Testis (tissue), 3 donors: ENCODE data around the gene LPO. TPM values are rescaled to one million over a fixed set of nuclear protein-coding genes. Genes with fewer than 3 reads are reported as not detected.

Experiments used
- DNase-seq: peaks from one replicate; pipeline ENCODE4 v3.0.0-alpha.2; 2019
- H3K27ac ChIP-seq, 2 donors: fragments of 200-600 bp; sonication (generic); one replicate each; pipeline ENCODE4 v1.5.1; 2019
- H3K27me3 ChIP-seq: fragments of 200-600 bp; sonication (generic); one replicate; pipeline ENCODE4 v1.5.1; 2019
- H3K36me3 ChIP-seq: fragments of 200-600 bp; sonication (generic); one replicate; pipeline ENCODE4 v1.5.1; 2017; ENCODE audit warnings: low read depth; ENCODE audit errors: missing control alignments
- H3K4me1 ChIP-seq: fragments of 200-600 bp; sonication (generic); one replicate; pipeline ENCODE4 v1.5.1; 2019
- H3K4me3 ChIP-seq, 2 donors: fragments of 200-600 bp; sonication (generic); one replicate each; pipeline ENCODE4 v1.5.1; 2017 to 2019
- H3K9me3 ChIP-seq: fragments of 200-600 bp; sonication (generic); one replicate; pipeline ENCODE4 v1.5.1; 2017
- POLR2A ChIP-seq: fragments of 450-650 bp; IDR thresholded peaks from one replicate; pipeline ENCODE4 v1.6.1; 2017; ENCODE audit warnings: antibody characterized with exemption, mild to moderate bottlenecking, moderate library complexity
- WGBS, 2 donors: methylation state at CpG; one replicate each; pipeline ENCODE4 v1.1.5; 2018; 5-methylcytosine and 5-hydroxymethylcytosine counted together
- intact Hi-C: fragments of 100-400 bp; cut with DNase I; formaldehyde crosslinking; loops from one replicate; pipeline ENCODE4 v1.15.1; 2023; ENCODE audit warnings: low total_unique reads
- polyA plus RNA-seq: library from polyadenylated mRNA; stranded (reverse); fragments of 350-450 nt; fragmentation: Illumina TruSeq; extraction: RNeasy Lipid Tissue Mini Kit (QIAGEN cat#74804); gene quantifications from one replicate; pipeline ENCODE4 v1.2.3, GENCODE V29; 2014; ENCODE audit warnings: low read depth, low replicate concordance; ENCODE audit not compliant: insufficient read depth
- total RNA-seq, 2 donors: library from RNA; depleted of rRNA; stranded (reverse); fragments of >200 nt; gene quantifications; one replicate each; pipeline ENCODE4 v1.2.3, GENCODE V29; 2016
- TF ChIP-seq, protein P1 (sequence below), 3 experiments: fragments of 450-650 bp in 2 of 3; fragments of 200-600 bp in 1 of 3; sonication (generic) in 1 of 3; IDR thresholded peaks; one replicate each; pipeline ENCODE4 v1.5.1; 2016 to 2019; ENCODE audit warnings: antibody characterized with exemption in 3 of 3, mild to moderate bottlenecking in 2 of 3, moderate library complexity in 1 of 3

LPO gene
- total and polyA plus RNA-seq, 3 donors from 2014 or later = 1.8 to 2.7 (median 2.0) TPM

DNA sequence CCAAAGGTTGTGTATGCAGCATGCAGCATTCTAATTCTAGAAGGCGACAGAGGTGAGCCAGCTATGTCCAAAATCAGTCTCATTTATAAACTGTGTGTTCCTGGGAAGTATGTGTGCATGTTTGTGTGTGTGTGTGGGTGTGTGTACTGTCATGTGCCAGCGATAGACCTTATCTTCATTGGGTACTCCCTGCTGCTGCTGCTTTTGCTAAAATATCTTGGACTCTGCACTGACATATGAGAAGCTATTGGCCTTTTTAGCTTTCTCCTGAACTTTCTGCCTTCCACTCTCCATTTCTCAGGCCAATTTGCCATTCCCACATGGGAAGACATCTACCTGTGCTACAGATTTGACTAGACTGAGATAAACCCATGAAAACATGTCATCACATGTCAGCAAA lies 2.0 kb upstream of the LPO start:
- Histone ChIP-seq H3K27me3 (no peaks in the 10 kb centered on the region), H3K4me3 (no peak overlapping the region), H3K36me3 (no peaks in the 10 kb centered on the region), H3K4me1 (no peaks in the 10 kb centered on the region), H3K9me3 (no peaks in the 10 kb centered on the region), H3K27ac (no peak overlapping the region)
- 41 to 63% methylated on average over 2 of the region's 2 CpGs for WGBS, 2 donors
- TF ChIP-seq, protein P1, sequence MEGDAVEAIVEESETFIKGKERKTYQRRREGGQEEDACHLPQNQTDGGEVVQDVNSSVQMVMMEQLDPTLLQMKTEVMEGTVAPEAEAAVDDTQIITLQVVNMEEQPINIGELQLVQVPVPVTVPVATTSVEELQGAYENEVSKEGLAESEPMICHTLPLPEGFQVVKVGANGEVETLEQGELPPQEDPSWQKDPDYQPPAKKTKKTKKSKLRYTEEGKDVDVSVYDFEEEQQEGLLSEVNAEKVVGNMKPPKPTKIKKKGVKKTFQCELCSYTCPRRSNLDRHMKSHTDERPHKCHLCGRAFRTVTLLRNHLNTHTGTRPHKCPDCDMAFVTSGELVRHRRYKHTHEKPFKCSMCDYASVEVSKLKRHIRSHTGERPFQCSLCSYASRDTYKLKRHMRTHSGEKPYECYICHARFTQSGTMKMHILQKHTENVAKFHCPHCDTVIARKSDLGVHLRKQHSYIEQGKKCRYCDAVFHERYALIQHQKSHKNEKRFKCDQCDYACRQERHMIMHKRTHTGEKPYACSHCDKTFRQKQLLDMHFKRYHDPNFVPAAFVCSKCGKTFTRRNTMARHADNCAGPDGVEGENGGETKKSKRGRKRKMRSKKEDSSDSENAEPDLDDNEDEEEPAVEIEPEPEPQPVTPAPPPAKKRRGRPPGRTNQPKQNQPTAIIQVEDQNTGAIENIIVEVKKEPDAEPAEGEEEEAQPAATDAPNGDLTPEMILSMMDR (IDR thresholded peaks at IDR 0.05) = no peak
- no peak for TF ChIP-seq POLR2A
- no peak for DNase-seq
- intact Hi-C loops = no loop called here

DNA sequence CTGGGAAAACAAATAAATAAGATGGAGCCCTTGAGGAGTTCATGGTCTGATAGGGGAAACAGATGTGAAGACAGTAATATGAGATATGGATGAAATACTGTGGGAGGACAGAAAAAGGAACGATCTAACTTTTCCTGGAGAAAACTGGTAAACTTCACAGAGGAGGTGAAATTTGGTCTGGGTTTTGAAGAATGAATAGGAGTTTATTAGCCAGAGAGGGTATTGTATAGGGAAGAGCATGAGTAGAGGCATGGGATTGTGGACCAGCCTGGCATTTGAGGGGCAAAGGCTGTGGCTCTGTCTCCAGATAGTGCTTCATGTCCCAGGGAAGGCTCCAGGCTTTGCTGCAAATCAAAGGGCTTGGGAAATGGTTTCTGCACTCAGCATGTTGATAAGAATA lies 1.6 kb downstream of the LPO start:
- H3K27ac ChIP-seq = no peak overlapping the region
- DNase-seq = no peak
- H3K4me3 ChIP-seq = no peak overlapping the region
- TF ChIP-seq, protein P1 (IDR thresholded peaks at IDR 0.05) = no peak
- no peak for TF ChIP-seq POLR2A
- no peaks in the 10 kb centered on the region for H3K9me3 ChIP-seq
- intact Hi-C loops = no loop called here
- no peaks in the 10 kb centered on the region for H3K36me3 ChIP-seq
- 50 to 66% methylated on average over 1 of the region's 1 CpG for WGBS, 2 donors
- no peaks in the 10 kb centered on the region for H3K27me3 ChIP-seq
- H3K4me1 ChIP-seq = no peaks in the 10 kb centered on the region

DNA sequence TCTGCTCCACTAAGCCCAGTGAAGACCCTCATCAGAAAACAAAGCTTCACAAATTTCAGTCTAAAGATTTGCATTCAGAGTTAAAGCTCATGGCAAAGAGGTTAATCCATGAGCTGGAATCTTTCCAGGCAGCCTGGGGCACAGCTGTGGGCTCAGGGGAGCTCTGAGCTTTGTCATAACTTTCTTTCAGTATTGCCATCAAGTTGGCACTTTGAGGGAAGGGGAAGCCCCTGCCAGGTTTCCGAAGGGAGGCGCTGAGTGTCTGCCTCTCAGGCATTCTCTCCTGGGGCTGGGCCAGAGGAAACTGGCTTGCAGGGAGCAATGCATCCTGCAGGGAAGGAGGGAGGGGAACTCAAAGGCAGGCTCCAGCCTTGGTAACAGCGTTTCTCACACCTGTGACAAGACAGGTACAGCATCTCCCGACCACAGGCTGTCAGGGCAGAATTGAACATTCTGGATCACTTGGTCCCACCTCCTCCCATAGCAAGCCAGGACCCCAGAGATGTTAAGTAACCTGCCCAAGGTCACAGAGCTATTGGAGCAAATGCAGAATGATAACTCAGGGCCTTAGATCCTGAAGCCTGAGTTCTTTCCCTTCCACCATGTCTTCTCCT lies 3.9 kb downstream of the LPO start:
- Histone ChIP-seq H3K9me3 (no peaks in the 10 kb centered on the region), H3K4me1 (no peaks in the 10 kb centered on the region), H3K36me3 (no peaks in the 10 kb centered on the region), H3K27me3 (no peaks in the 10 kb centered on the region), H3K4me3 (no peak overlapping the region), H3K27ac (no peak overlapping the region)
- WGBS, 2 donors = 38 to 49% methylated on average over 4 of the region's 4 CpGs
- TF ChIP-seq, protein P1 (IDR thresholded peaks at IDR 0.05) = no peak
- TF ChIP-seq POLR2A = no peak
- intact Hi-C loops = no loop called here
- DNase-seq = no peak

DNA sequence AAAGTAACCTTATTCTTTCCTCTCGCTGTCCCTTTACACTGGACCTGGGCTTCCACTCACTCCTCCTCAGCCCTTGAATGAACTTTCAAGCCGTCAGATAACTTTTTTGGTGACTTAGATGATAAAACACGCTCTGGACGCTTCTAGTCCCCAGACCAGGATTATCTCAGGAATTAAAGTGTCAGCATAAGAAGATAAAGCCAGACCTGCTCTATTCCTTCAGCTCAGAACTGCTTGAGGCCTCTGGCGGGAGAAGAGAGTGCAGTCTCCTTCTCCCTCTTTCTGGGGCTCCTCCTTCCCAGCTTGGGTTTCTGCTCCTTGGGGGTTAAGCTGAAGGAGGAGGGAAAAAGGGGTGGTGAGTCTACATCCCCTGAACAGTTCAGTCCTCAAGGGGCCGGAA lies 6.6 kb downstream of the LPO start:
- H3K36me3 ChIP-seq = no peaks in the 10 kb centered on the region
- no peaks in the 10 kb centered on the region for H3K9me3 ChIP-seq
- H3K27me3 ChIP-seq = no peaks in the 10 kb centered on the region
- no peak overlapping the region for H3K4me3 ChIP-seq
- WGBS, 2 donors = 59 to 66% methylated on average over 6 of the region's 6 CpGs
- intact Hi-C loops = no loop called here
- no peak for DNase-seq
- no peak for TF ChIP-seq POLR2A
- TF ChIP-seq, protein P1 (IDR thresholded peaks at IDR 0.05) = no peak
- no peaks in the 10 kb centered on the region for H3K4me1 ChIP-seq
- H3K27ac ChIP-seq = no peak overlapping the region

DNA sequence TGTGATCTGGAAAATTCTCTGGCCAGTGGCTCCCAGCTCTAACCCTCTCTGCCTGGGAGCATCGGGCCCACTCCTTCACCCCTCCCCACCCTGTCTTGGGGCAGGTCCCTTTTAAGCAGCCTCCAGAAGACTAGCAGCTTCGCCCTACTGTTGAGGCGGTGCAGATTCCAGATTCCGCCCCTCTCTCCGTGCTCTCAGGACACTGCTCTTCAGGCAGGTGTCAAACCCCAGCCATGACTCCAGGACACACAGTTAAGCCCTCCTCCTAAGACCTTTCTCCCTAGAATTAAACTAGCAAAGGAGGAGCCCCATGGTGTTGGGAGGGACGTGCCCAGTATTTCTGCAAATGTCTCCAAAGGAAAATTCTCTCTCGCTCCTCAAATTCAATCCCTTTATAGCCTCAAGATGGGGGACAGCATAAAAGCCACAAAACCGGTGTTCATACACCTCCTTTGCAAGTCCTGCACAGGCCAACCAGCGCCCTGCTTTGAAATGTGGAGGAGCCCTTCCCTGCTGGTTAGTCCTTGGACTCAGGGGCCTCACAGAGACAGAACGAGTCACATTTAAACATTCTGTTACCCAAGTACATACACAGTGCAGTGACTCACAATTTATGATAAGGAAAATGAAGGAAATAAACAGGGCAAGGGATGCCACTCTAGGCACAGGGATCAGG lies 7.2 kb downstream of the LPO start:
- Histone ChIP-seq H3K36me3 (no peaks in the 10 kb centered on the region), H3K9me3 (no peaks in the 10 kb centered on the region), H3K27me3 (no peaks in the 10 kb centered on the region), H3K27ac (no peak overlapping the region), H3K4me1 (no peaks in the 10 kb centered on the region), H3K4me3 (no peak overlapping the region)
- no peak for TF ChIP-seq POLR2A
- TF ChIP-seq, protein P1 (IDR thresholded peaks at IDR 0.05) = no peak
- intact Hi-C loops = no loop called here
- 59 to 79% methylated on average over 10 of the region's 10 CpGs for WGBS, 2 donors
- DNase-seq = no peak
